Activated CD4-positive, alpha-beta memory T cell treated with anti-CD3 and anti-CD28 coated beads, Interleukin-2, amount 10 ng/mL, durations not matched to agents 7 days and 5 days (primary cell): ENCODE results near the gene NARS2. TPM values are rescaled to one million over a fixed set of nuclear protein-coding genes. Genes with fewer than 3 reads are reported as not detected.

Experiments
- CTCF ChIA-PET: fragments of 350-600 bp; sonication (Branson Sonifier 250); formaldehyde crosslinking; loops from one replicate; lab custom pipeline; 2021; ENCODE audit warnings: antibody characterized with exemption, inconsistent platforms; lab: Charles Lee
- POLR2A ChIA-PET: fragments of 350-600 bp; sonication (Branson Sonifier 250); formaldehyde crosslinking; loops from one replicate; lab custom pipeline; 2021; ENCODE audit warnings: antibody characterized with exemption; lab: Charles Lee
- DNase-seq: peaks from one replicate; pipeline ENCODE4 v3.0.0-alpha.2; 2020
- H3K27ac Mint-ChIP-seq: one replicate; pipeline ENCODE4 v1.8.0; 2021; ENCODE audit warnings: mild to moderate bottlenecking, mixed read lengths
- H3K27me3 Mint-ChIP-seq: one replicate; pipeline ENCODE4 v1.8.0; 2021; ENCODE audit warnings: mixed read lengths
- H3K36me3 Mint-ChIP-seq: one replicate; pipeline ENCODE4 v1.8.0; 2021; ENCODE audit warnings: low read depth, mixed read lengths
- H3K4me1 Mint-ChIP-seq: one replicate; pipeline ENCODE4 v1.8.0; 2021; ENCODE audit warnings: mixed read lengths
- H3K4me3 Mint-ChIP-seq: one replicate; pipeline ENCODE4 v1.8.0; 2021; ENCODE audit warnings: mild to moderate bottlenecking, mixed read lengths
- H3K9me3 Mint-ChIP-seq: one replicate; pipeline ENCODE4 v1.8.0; 2021; ENCODE audit warnings: mixed read lengths
- total RNA-seq, 2 experiments: library from RNA; stranded (reverse); gene quantifications; one replicate each; pipeline ENCODE4 v1.2.3, GENCODE V29; 2021

NARS2 gene
- total RNA-seq, 2 experiments from 2014 or later = 13.4 to 13.9 TPM

GRCh38 chr11:78504181-78504580, 70.5 kb downstream of the NARS2 start:
- Mint-ChIP-seq H3K27ac (no peak overlapping the region), H3K36me3 (peaks cover 8% of the 10 kb centered on the region), H3K4me1 (peaks cover 18% of the 10 kb centered on the region), H3K9me3 (no peaks in the 10 kb centered on the region), H3K27me3 (no peaks in the 10 kb centered on the region), H3K4me3 (no peak overlapping the region)
- ChIA-PET CTCF (no interaction called here), POLR2A (interaction anchor here (1.1 kb wide), 1 partner anchor 15 kb away, joined by 4 read pairs; no protein-coding TSS in a partner anchor)
- DNase-seq = no peak

DNA sequence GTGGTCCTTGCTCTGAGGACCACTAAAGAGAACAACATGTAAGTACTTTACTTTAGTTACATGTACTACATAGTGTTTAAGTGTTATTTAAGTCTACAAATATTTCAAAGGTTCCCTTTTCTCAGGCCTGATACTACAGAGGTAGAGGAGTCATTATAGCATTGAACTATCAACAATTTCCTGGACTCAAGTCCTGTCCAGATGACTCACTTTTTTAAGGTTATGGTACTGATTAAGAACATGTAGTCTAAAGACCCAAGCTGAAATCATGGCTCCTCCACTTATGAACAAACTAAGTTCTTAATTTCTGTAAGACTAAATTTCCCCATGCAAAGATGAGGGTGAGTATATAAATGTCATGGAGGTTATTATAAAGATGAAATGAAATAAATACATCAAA, 74.7 kb downstream of the NARS2 start:
- no peak overlapping the region for H3K4me3 Mint-ChIP-seq
- peaks cover 18% of the 10 kb centered on the region for H3K4me1 Mint-ChIP-seq
- POLR2A ChIA-PET = no interaction called here

DNA sequence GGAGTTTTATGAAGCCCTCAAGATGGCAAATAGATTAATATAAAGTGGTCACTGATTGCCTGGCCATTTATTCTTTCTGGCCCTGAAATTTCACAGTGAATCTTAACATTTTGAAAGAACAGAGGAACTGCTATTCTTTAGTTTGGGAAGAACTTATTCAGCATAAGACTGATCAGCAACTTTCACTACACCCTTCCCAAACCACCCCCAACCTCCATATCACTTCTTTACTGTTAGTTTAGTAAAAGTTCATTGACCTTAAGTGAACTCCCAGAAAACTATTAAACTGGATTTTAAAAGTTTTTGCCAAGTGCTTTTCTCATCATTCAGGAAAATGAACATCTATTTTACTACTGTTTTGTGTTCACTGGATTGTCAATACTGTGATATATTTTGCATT, 77.4 kb downstream of the NARS2 start:
- POLR2A ChIA-PET = no interaction called here
- no peak overlapping the region for H3K27ac Mint-ChIP-seq

More for the DNA sequence above, 74.7 kb downstream of the NARS2 start:
- CTCF ChIA-PET = no interaction called here
- no peaks in the 10 kb centered on the region for H3K9me3 Mint-ChIP-seq
- no peak for DNase-seq
- H3K27me3 Mint-ChIP-seq = no peaks in the 10 kb centered on the region
- H3K36me3 Mint-ChIP-seq = peaks cover 4% of the 10 kb centered on the region
- H3K27ac Mint-ChIP-seq = no peak overlapping the region

DNA sequence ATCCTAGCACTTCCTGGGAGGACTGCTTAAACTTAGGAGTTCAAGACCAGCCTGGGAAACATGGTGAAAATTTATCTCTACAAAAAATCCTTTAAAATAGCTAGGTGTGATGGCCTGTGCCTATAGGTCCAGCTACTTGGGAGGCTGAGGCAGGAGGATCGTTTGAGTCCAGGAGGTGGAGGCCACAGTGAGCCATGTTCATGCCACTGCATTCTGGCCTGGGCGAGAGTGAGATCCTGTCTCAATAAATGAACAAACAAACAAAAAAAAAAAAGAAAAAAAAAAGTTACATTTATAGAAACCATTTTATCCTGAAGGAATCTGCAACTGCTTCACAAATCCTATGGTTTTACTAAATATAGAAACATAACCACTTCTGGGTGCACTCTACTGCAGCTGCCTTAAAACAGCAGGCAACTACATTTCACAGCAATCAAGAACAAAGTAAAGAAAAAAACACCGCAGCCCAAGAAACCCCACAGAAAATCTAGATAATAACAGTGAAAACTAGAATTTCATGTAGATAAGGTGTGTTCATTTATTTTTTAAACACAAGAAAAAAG, 81.2 kb downstream of the NARS2 start:
- Mint-ChIP-seq H3K27ac (no peak overlapping the region), H3K36me3 (peaks cover 3% of the 10 kb centered on the region), H3K4me1 (no peaks in the 10 kb centered on the region), H3K4me3 (no peak overlapping the region), H3K27me3 (no peaks in the 10 kb centered on the region), H3K9me3 (no peaks in the 10 kb centered on the region)
- no peak for DNase-seq
- POLR2A ChIA-PET = no interaction called here
- CTCF ChIA-PET = interaction anchor here (1.0 to 1.5 kb wide), 3 partner anchors 71 to 265 kb away, joined by 3 to 4 read pairs (median 3); no protein-coding TSS in a partner anchor

More for the DNA sequence above, 77.4 kb downstream of the NARS2 start:
- H3K4me1 Mint-ChIP-seq = peaks cover 7% of the 10 kb centered on the region
- CTCF ChIA-PET = interaction anchor here (0.7 kb wide), 1 partner anchor 28 kb away, joined by 4 read pairs; no protein-coding TSS in a partner anchor
- H3K9me3 Mint-ChIP-seq = no peaks in the 10 kb centered on the region
- no peak overlapping the region for H3K4me3 Mint-ChIP-seq
- H3K36me3 Mint-ChIP-seq = peaks cover 4% of the 10 kb centered on the region
- no peaks in the 10 kb centered on the region for H3K27me3 Mint-ChIP-seq
- no peak for DNase-seq

- no peak overlapping the region for H3K27ac Mint-ChIP-seq
- no peaks in the 10 kb centered on the region for H3K9me3 Mint-ChIP-seq
- H3K36me3 Mint-ChIP-seq = no peaks in the 10 kb centered on the region
- CTCF ChIA-PET = interaction anchor here (1.0 to 1.5 kb wide), 4 partner anchors 71 to 265 kb away, joined by 3 to 4 read pairs (median 3); no protein-coding TSS in a partner anchor
- DNase-seq = no peak
- H3K27me3 Mint-ChIP-seq = no peaks in the 10 kb centered on the region
- no peak overlapping the region for H3K4me3 Mint-ChIP-seq
- H3K4me1 Mint-ChIP-seq = no peaks in the 10 kb centered on the region
- POLR2A ChIA-PET = no interaction called here
These were observed 81.7 kb downstream of the NARS2 start for GRCh38 chr11:78492973-78493372.

- H3K27me3 Mint-ChIP-seq = no peaks in the 10 kb centered on the region
- no peak overlapping the region for H3K27ac Mint-ChIP-seq
- ChIA-PET POLR2A (interaction anchor here (0.9 kb wide), 1 partner anchor 16 kb away, joined by 4 read pairs; no protein-coding TSS in a partner anchor), CTCF (no interaction called here)
- no peaks in the 10 kb centered on the region for H3K4me1 Mint-ChIP-seq
- H3K36me3 Mint-ChIP-seq = peaks cover 23% of the 10 kb centered on the region
- H3K4me3 Mint-ChIP-seq = no peak overlapping the region
- no peak for DNase-seq
- H3K9me3 Mint-ChIP-seq = peaks cover under 1% of the 10 kb centered on the region
These were observed 85.5 kb downstream of the NARS2 start for GRCh38 chr11:78489184-78489583.

DNA sequence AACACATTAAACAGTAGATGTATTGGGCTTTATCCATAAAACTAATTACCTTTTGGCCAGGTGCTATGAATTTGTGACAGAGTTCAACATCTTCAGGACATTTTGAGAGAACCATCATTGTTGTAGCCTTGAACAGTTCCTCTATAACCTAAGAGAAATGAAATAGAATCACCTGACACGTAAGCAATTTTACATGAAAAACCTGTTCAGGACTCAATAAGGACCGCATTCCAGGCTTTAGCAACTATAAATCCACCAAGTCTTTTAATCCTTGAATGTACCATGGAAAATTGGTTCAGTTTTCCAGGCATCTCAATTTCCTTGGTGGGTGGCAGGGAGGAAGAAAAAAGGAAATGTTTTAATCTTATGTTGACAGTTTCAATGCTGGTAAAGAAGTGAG, 96.1 kb downstream of the NARS2 start:
- no peak for DNase-seq
- no peak overlapping the region for H3K4me3 Mint-ChIP-seq
- no peak overlapping the region for H3K27ac Mint-ChIP-seq
- no peaks in the 10 kb centered on the region for H3K9me3 Mint-ChIP-seq
- H3K4me1 Mint-ChIP-seq = no peaks in the 10 kb centered on the region
- ChIA-PET CTCF (no interaction called here), POLR2A (no interaction called here)
- no peaks in the 10 kb centered on the region for H3K27me3 Mint-ChIP-seq
- H3K36me3 Mint-ChIP-seq = peaks cover 22% of the 10 kb centered on the region

- DNase-seq = no peak
- Mint-ChIP-seq H3K27ac (no peak overlapping the region), H3K9me3 (no peaks in the 10 kb centered on the region)
These were observed 98.6 kb downstream of the NARS2 start for GRCh38 chr11:78476066-78476465.

GRCh38 chr11:78474451-78474850, 100.2 kb downstream of the NARS2 start:
- Mint-ChIP-seq H3K4me1 (peaks cover 5% of the 10 kb centered on the region), H3K27ac (no peak overlapping the region), H3K27me3 (no peaks in the 10 kb centered on the region), H3K4me3 (no peak overlapping the region), H3K36me3 (peaks cover 26% of the 10 kb centered on the region), H3K9me3 (no peaks in the 10 kb centered on the region)
- no peak for DNase-seq
- ChIA-PET CTCF (no interaction called here), POLR2A (no interaction called here)

More at GRCh38 chr11:78476066-78476465, 98.6 kb downstream of the NARS2 start:
- H3K4me3 Mint-ChIP-seq = no peak overlapping the region
- CTCF ChIA-PET = no interaction called here
- no peaks in the 10 kb centered on the region for H3K4me1 Mint-ChIP-seq
- peaks cover 26% of the 10 kb centered on the region for H3K36me3 Mint-ChIP-seq
- no peaks in the 10 kb centered on the region for H3K27me3 Mint-ChIP-seq
- POLR2A ChIA-PET = no interaction called here

DNA sequence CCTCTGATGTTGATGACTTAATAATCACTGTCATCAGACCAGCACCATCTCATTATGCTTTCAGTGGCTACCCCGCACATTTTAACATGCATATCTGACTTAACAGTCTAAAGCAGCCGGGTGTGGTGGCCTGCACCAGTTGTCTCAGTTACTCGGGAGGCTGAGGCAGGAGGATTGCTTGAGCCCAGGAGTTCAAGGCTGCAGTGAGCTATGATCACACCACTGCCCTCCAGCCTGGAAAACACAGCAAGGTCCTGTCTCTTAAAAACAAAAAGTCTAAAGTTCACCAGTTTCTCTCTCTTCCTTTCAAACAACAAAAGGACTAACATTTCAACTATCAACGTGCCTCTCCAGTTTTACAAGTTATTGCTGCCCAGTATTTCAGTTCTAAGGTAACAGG, 101.8 kb downstream of the NARS2 start:
- Mint-ChIP-seq H3K27me3 (no peaks in the 10 kb centered on the region), H3K36me3 (peaks cover 25% of the 10 kb centered on the region), H3K4me1 (peaks cover 5% of the 10 kb centered on the region), H3K9me3 (no peaks in the 10 kb centered on the region), H3K27ac (no peak overlapping the region), H3K4me3 (no peak overlapping the region)
- ChIA-PET CTCF (no interaction called here), POLR2A (interaction anchor here (1.0 to 1.3 kb wide), 2 partner anchors 57 to 101 kb away, joined by 3 read pairs; no protein-coding TSS in a partner anchor)
- no peak for DNase-seq

DNA sequence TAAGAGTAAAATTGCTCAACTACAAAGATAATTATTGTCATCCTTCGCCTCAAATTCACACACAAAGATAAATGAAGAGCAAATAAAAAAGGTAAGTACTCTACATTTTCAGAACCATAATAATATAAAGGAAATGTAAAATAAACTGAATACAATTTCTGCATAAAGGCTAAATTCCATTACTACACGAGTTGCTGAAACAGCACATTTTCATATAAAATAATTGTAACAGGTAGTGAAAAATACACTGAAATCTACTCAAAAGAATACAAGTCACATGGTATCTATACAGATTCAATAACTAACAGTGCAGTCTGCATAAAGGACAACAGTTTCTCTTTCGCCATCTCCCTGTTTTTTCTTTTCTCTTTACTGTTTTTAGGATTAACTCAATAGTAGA, 102.3 kb downstream of the NARS2 start:
- peaks cover 20% of the 10 kb centered on the region for H3K36me3 Mint-ChIP-seq
- H3K27me3 Mint-ChIP-seq = no peaks in the 10 kb centered on the region
- CTCF ChIA-PET = no interaction called here
- H3K4me3 Mint-ChIP-seq = no peak overlapping the region
- H3K27ac Mint-ChIP-seq = no peak overlapping the region
- no peaks in the 10 kb centered on the region for H3K9me3 Mint-ChIP-seq
- DNase-seq = no peak
- peaks cover 5% of the 10 kb centered on the region for H3K4me1 Mint-ChIP-seq
- POLR2A ChIA-PET = interaction anchor here (1.3 kb wide), 1 partner anchor 101 kb away, joined by 3 read pairs; no protein-coding TSS in a partner anchor

DNA sequence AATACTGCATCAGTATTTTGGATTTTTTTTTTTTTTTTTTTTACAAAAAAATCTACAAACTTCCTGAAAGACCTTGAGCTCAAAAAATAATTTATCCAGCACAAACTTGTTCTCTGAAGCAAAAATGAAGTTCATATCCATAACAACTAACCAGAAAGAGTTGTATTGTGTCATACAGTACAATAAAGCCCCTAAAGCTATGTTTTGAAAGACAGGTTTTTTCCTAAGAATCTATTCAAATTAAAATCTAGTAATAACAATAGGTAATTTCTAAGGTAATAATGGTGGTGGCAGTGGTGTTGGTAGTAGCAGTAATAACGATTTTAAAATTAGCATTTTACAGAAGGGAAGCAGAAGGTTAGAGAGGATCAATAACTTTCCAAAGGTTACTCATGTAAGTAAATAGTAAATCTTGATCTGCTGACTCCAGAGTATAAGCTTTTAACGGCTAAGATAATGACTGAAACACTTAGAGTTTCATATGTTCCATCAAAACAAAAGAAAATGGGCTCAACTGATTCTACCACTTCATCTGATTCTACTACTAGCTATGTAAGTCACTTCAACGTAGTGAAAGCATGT, 103.7 kb downstream of the NARS2 start:
- CTCF ChIA-PET = interaction anchor here (0.6 to 1.2 kb wide), 2 partner anchors 53 to 285 kb away, joined by 3 read pairs; no protein-coding TSS in a partner anchor
- H3K27ac Mint-ChIP-seq = no peak overlapping the region
- POLR2A ChIA-PET = no interaction called here

DNA sequence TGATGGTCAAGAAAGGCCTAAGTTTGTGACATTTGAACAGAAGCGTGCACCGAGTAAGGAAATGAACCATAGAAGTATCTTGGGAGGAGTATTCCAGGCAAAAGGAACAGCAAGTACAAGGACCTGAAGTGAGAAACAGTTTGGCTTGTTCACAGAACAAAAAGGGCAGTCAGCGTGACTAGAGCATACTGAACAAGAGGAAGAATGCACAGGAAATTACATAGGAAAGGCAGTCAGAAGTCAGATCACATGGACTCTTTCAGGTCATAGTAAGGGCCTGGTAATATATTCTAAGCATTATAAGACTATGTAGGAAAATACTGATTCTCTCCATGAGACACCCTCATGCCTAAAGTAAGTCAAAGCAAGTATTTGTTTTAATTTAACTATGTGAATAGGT, 104.8 kb downstream of the NARS2 start:
- Mint-ChIP-seq H3K27me3 (no peaks in the 10 kb centered on the region), H3K36me3 (peaks cover 18% of the 10 kb centered on the region), H3K4me3 (no peak overlapping the region), H3K9me3 (no peaks in the 10 kb centered on the region), H3K4me1 (peaks cover 19% of the 10 kb centered on the region), H3K27ac (no peak overlapping the region)
- CTCF ChIA-PET = no interaction called here
- POLR2A ChIA-PET = no interaction called here
- DNase-seq = no peak

More for the DNA sequence above, 103.7 kb downstream of the NARS2 start:
- no peak for DNase-seq
- Mint-ChIP-seq H3K4me3 (no peak overlapping the region), H3K9me3 (no peaks in the 10 kb centered on the region), H3K4me1 (peaks cover 10% of the 10 kb centered on the region), H3K27me3 (no peaks in the 10 kb centered on the region), H3K36me3 (peaks cover 16% of the 10 kb centered on the region)
